Measurements from ENCODE around the gene FOXL3. TPM values are rescaled to one million over a fixed set of nuclear protein-coding genes. Genes with fewer than 3 reads are reported as not detected.

FOXL3 gene
- total RNA-seq, 1 experiment from 2014 or later: not detected

- H3K56ac ChIP-seq (ENCODE audit: insufficient read length, low read depth, low read length): no peak overlapping the region
- H4K8ac ChIP-seq (replicated peaks; ENCODE audit: insufficient read length, low read depth, low read length): no peak overlapping the region
- no peak overlapping the region for H3K18ac ChIP-seq (ENCODE audit: insufficient read length, low read depth, low read length)
- H3T11ph ChIP-seq (ENCODE audit: low read length): no peak overlapping the region
- TF ChIP-seq, protein P1, sequence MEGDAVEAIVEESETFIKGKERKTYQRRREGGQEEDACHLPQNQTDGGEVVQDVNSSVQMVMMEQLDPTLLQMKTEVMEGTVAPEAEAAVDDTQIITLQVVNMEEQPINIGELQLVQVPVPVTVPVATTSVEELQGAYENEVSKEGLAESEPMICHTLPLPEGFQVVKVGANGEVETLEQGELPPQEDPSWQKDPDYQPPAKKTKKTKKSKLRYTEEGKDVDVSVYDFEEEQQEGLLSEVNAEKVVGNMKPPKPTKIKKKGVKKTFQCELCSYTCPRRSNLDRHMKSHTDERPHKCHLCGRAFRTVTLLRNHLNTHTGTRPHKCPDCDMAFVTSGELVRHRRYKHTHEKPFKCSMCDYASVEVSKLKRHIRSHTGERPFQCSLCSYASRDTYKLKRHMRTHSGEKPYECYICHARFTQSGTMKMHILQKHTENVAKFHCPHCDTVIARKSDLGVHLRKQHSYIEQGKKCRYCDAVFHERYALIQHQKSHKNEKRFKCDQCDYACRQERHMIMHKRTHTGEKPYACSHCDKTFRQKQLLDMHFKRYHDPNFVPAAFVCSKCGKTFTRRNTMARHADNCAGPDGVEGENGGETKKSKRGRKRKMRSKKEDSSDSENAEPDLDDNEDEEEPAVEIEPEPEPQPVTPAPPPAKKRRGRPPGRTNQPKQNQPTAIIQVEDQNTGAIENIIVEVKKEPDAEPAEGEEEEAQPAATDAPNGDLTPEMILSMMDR (conservative IDR thresholded peaks at IDR 0.05): no peak
- H3K14ac ChIP-seq (ENCODE audit: insufficient read depth, low read length): no peak overlapping the region
- H2BK20ac ChIP-seq (ENCODE audit: low read depth, low read length, poor library complexity, severe bottlenecking): no peak overlapping the region
- Mint-ChIP-seq H3K27ac (no peak overlapping the region), H3K36me3 (ENCODE audit: insufficient read depth in 1 of 3, low read depth in 3 of 3) (no peaks in the 10 kb centered on the region), H3K4me3 (no peak overlapping the region), H3K4me1 (peaks cover 0 to 5% of the 10 kb centered on the region in 2 experiments; a peak in 1 of 4 replicates), H3K9me3 (peaks cover 4 to 5% of the 10 kb centered on the region in 2 experiments; a peak in 4 of 5 replicates), H3K27me3 (ENCODE audit: low read depth) (peaks cover 33% of the 10 kb centered on the region)
- H2BK15ac ChIP-seq (ENCODE audit: low read depth, low read length): no peak overlapping the region
- H3K23me2 ChIP-seq (ENCODE audit: insufficient read length, low read depth, low read length, poor library complexity, severe bottlenecking): peaks cover 3% of the 10 kb centered on the region
- H3K9ac ChIP-seq (ENCODE audit: extremely low read depth, insufficient read length, low read length): no peak overlapping the region
- no peak overlapping the region for H3K23ac ChIP-seq (ENCODE audit: insufficient read length, low read depth, low read length)
- H2BK12ac ChIP-seq (ENCODE audit: insufficient read length, low read depth, low read length): no peak overlapping the region
- H3K79me1 ChIP-seq (ENCODE audit: insufficient read depth, low read depth, low read length, poor library complexity, severe bottlenecking): no peaks in the 10 kb centered on the region
- DNase-seq: peak; percentile 20
- no peaks in the 10 kb centered on the region for H3K79me2 ChIP-seq (ENCODE audit: insufficient read depth, low read length)
- H4K91ac ChIP-seq (ENCODE audit: insufficient read length, low read depth, low read length): no peak overlapping the region
- no peaks in the 10 kb centered on the region for H3K9me3 ChIP-seq (ENCODE audit: control insufficient read depth, low read depth, low read length)
- no peak overlapping the region for H2AFZ ChIP-seq (ENCODE audit: low read length)
- H3K27ac ChIP-seq (ENCODE audit: insufficient read length, low read depth, low read length): no peak overlapping the region
- H2BK5ac ChIP-seq (ENCODE audit: insufficient read length, low read length): no peak overlapping the region
- no peak overlapping the region for H3K4me2 ChIP-seq (ENCODE audit: insufficient read depth, insufficient read length, low read length)
- no peak overlapping the region for H3K4ac ChIP-seq (ENCODE audit: low read depth, low read length)
- no peaks in the 10 kb centered on the region for H3K4me1 ChIP-seq (ENCODE audit: insufficient read depth, low read length)
- H2AK5ac ChIP-seq (ENCODE audit: insufficient read length, low read length): no peak overlapping the region
- no peaks in the 10 kb centered on the region for H4K20me1 ChIP-seq (ENCODE audit: control insufficient read depth, insufficient read depth, insufficient read length)
- H3K27me3 ChIP-seq (ENCODE audit: insufficient read depth, low read length): peaks cover 14% of the 10 kb centered on the region
- no CpG with 5 or more reads among the region's 27 CpGs for WGBS (ENCODE audit: extremely low coverage, insufficient read length, low lambda C conversion rate)
- H4K5ac ChIP-seq (ENCODE audit: insufficient read length, low read depth, low read length): no peak overlapping the region
- H2BK120ac ChIP-seq (ENCODE audit: low read depth, low read length, poor library complexity, severe bottlenecking): no peak overlapping the region
These were observed 5.5 kb downstream of the FOXL3 start for GRCh38 chr7:295155-296154.
